Measurements from ENCODE around the gene CDK4.

CDK4 gene

DNA sequence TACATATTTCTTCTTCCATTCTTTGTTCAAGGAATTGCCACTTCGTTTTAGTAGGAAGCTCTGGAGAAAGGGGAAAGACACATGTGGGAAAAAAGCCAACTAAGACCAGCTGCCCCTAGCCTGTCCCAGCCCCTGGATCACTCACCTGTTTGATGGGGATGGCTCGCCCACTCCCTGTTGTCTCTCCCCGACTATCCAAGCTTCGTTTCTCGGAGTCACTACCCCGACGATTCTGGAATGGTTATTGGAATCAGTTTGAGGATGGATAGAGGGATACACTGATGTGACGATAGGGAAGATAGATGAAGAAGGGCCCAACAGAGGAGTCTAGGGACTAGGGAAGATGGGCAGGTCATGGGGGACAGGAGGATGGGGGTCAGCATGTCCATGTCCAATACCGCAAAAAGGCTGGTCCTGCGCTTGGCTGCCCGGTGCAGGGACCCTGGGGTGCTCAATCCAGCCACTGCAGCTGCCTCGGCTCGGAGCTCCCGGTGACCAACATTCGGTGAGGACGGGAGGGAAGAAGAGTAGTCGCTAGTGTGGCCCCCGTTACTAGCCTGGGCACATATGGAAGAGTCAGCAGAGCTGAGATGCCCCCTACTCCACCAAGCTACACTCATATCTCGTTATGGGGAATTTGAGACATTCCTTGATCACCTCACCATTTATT is 20.6 kb downstream of the CDK4 start:
- no peak for DNase-seq (ENCODE audit: extremely low read depth, insufficient read length)
- TF ChIP-seq, protein P1, sequence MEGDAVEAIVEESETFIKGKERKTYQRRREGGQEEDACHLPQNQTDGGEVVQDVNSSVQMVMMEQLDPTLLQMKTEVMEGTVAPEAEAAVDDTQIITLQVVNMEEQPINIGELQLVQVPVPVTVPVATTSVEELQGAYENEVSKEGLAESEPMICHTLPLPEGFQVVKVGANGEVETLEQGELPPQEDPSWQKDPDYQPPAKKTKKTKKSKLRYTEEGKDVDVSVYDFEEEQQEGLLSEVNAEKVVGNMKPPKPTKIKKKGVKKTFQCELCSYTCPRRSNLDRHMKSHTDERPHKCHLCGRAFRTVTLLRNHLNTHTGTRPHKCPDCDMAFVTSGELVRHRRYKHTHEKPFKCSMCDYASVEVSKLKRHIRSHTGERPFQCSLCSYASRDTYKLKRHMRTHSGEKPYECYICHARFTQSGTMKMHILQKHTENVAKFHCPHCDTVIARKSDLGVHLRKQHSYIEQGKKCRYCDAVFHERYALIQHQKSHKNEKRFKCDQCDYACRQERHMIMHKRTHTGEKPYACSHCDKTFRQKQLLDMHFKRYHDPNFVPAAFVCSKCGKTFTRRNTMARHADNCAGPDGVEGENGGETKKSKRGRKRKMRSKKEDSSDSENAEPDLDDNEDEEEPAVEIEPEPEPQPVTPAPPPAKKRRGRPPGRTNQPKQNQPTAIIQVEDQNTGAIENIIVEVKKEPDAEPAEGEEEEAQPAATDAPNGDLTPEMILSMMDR (IDR thresholded peaks at IDR 0.05; ENCODE audit: insufficient read depth, low read length, poor library complexity, severe bottlenecking) = no peak
- peaks cover 34% of the 10 kb centered on the region for H3K36me3 ChIP-seq (ENCODE audit: control insufficient read depth, insufficient read depth, low read length)
- no peaks in the 10 kb centered on the region for H3K27me3 ChIP-seq (replicated peaks; ENCODE audit: control insufficient read depth, insufficient read depth, low read length)
- no peak overlapping the region for H3K4me3 ChIP-seq (replicated peaks; ENCODE audit: low read depth, low read length)

DNA sequence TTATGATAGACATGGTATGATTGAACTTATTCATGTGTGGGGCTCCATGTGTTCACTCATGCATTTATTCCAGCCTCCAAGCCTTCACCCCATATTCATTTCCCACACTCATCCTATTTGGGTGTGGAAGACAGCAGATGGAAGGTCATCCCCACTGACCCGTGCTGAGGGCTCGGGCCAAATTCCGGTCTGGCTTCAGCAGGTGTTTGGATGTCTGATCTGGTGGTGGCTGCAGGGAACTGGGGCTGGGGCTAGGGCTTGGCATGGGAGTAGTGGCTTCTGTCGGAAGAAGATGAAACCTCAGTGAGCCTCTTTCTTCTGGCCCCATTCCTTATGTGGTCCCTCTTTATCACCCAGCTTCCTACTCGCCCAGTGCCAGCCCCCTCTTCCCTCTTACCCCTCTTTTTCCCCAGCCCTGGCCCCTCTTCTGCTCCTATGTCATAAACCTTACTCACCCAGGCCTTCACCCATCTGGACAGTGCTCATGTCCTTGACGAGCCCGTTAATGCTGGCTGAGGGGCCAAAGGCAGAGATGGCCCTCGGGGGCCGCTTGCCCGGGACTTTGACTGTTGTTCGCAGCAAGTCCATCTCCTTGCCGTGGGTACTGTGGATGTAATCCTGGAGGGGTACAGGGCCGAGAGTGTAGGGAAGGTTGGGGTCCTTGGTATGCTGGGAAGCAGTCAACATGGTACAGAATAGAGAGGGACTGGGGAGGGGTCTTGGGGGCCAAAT is 21.6 kb downstream of the CDK4 start:
- Histone ChIP-seq H3K4me3 (replicated peaks; ENCODE audit: low read depth, low read length) (no peak overlapping the region), H3K36me3 (ENCODE audit: control insufficient read depth, insufficient read depth, low read length) (peaks cover 38% of the 10 kb centered on the region), H3K27me3 (replicated peaks; ENCODE audit: control insufficient read depth, insufficient read depth, low read length) (no peaks in the 10 kb centered on the region)
- no peak for DNase-seq (ENCODE audit: extremely low read depth, insufficient read length)
- TF ChIP-seq, protein P1 (IDR thresholded peaks at IDR 0.05; ENCODE audit: insufficient read depth, low read length, poor library complexity, severe bottlenecking) = no peak

DNA sequence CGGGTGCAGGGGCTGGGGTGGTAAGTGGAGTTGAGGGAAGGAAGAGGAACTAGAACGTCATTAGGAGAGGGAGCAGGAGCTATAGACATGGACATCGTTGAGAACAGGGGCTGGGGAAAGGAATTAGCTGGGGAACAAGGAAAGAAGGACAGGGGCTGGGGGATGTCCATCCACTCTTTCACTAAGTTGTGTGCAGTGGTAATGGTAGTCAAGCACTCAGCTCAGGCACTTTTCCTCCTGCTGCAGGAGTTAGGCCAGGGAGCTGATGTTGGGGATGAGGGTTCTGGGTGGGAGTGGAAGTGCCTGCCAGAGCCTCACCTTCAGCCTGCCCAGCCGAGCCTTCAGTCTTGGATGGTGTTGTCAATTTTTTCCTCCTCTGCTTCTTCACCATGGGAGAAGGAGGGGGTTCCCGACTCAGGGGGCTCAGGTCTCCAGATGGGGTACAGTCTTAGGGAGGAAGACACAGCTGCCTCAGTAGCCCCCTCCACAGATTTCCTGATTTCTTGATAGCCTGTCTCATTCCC is 22.7 kb downstream of the CDK4 start:
- Histone ChIP-seq H3K36me3 (ENCODE audit: control insufficient read depth, insufficient read depth, low read length) (peaks cover 38% of the 10 kb centered on the region), H3K27me3 (replicated peaks; ENCODE audit: control insufficient read depth, insufficient read depth, low read length) (no peaks in the 10 kb centered on the region)
- DNase-seq (ENCODE audit: extremely low read depth, insufficient read length) = no peak

DNA sequence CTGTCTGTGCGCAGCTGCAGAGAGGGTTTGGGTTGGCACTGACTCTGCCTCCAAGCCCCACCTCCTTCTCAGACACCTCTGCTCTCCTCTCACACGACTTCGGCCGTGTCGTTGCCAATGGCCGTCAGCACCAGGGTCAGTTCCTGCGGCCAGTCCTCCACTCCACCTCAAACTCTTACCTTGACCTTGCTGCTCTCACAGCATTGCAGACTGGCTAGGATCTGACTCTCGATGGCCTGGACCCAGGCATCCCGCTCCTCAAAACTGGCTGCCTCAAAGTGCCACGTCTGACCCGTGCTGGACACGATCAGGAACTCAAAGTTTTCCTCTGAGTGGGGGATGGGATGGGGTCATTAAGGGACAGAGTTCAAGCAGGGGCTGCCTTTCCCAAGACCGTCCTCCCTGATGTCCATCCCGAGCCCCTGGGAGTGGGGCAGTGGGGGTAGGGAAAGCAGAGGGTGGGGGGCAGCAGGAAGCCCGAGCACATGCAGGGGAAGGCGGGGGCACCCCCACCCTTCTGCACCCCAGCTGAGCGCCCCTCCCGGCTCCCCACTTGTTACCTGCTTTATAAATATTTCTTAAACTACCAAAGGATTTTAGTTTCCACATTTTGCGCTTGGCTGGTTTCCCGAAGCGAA is 24.2 kb downstream of the CDK4 start:
- H3K36me3 ChIP-seq (ENCODE audit: control insufficient read depth, insufficient read depth, low read length) = peaks cover 30% of the 10 kb centered on the region
- TF ChIP-seq, protein P1 (IDR thresholded peaks at IDR 0.05; ENCODE audit: insufficient read depth, low read length, poor library complexity, severe bottlenecking) = no peak
- DNase-seq (ENCODE audit: extremely low read depth, insufficient read length) = no peak
- H3K4me3 ChIP-seq (replicated peaks; ENCODE audit: low read depth, low read length) = no peak overlapping the region
- H3K27me3 ChIP-seq (replicated peaks; ENCODE audit: control insufficient read depth, insufficient read depth, low read length) = no peaks in the 10 kb centered on the region

More for the DNA sequence above, 22.7 kb downstream of the CDK4 start:
- TF ChIP-seq, protein P1 (IDR thresholded peaks at IDR 0.05; ENCODE audit: insufficient read depth, low read length, poor library complexity, severe bottlenecking) = no peak
- no peak overlapping the region for H3K4me3 ChIP-seq (replicated peaks; ENCODE audit: low read depth, low read length)

DNA sequence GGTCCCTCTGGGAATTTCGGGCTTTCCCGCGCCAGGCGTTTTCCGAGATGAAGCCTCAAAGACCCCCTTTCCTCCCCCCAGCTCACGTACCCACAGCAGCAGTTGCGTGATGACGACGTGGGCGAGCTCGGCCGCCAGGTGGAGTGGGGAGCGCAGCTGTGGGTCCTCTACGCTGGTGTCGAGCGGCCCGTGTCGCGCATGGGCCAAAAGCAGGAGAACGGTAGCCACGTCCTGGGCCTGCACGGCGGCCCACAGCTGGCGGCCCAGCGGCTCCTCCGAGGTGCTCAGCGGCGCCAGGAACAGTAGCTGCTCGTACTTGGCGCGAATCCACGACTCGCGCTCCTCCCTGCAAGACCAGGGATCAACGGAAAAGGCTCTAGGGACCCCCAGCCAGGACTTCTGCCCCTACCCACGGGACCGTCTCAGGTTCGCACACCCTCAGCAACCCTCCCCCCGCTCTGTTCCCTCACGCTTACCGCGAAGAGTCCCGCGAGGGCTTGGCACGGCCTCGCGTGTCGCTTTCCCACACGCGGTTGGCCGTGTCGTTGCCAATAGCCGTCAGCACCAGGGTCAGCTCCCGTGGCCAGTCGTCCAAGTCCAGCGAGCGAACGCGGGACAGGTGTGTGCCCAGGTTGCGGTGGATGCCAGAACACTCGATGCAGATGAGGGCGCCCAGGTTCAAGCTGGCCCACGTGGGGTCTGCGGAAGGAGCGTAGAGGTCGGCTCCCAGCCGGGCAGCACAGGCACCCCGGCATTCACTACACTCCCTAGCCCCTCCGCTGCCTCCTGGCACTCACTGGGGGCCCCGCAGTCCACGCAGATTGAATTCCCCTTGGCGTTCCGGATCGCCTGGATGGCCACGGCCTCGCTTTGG is 25.0 kb downstream of the CDK4 start:
- no peak for DNase-seq (ENCODE audit: extremely low read depth, insufficient read length)
- TF ChIP-seq, protein P1 (IDR thresholded peaks at IDR 0.05; ENCODE audit: insufficient read depth, low read length, poor library complexity, severe bottlenecking) = no peak
- H3K27me3 ChIP-seq (replicated peaks; ENCODE audit: control insufficient read depth, insufficient read depth, low read length) = no peaks in the 10 kb centered on the region
- no peak overlapping the region for H3K4me3 ChIP-seq (replicated peaks; ENCODE audit: low read depth, low read length)
- peaks cover 28% of the 10 kb centered on the region for H3K36me3 ChIP-seq (ENCODE audit: control insufficient read depth, insufficient read depth, low read length)

Data from GM06990 (cell line).